K562 (cell line): ENCODE results near the gene THOP1.

Experiments used
- EZH2 ChIP-seq: IDR thresholded peaks from 2 replicates; pipeline ENCODE4 v1.6.1; 2012; ENCODE audit warnings: low read depth, mild to moderate bottlenecking, inconsistent platforms, low read length, borderline replicate concordance
- MXI1 ChIP-seq: IDR thresholded peaks from 2 replicates; pipeline ENCODE4 v1.6.1; 2011; ENCODE audit warnings: low read depth, mild to moderate bottlenecking, improper control_type of control experiment, low read length
- RAD21 ChIP-seq, 2 experiments: fragments of 250-450 bp in 1 of 2; fragments of 450-650 bp in 1 of 2; sonication (Bioruptor Pico) in 1 of 2; formaldehyde crosslinking in 1 of 2; IDR thresholded peaks in 1 of 2; conservative IDR thresholded peaks in 1 of 2; 2 replicates each; pipeline versions ENCODE4 v1.4.0 to v1.8.0; 2020 to 2022; ENCODE audit warnings: mild to moderate bottlenecking in 2 of 2, moderate library complexity in 1 of 2
- SMC3 ChIP-seq: conservative IDR thresholded peaks from 2 replicates; pipeline ENCODE4 v1.6.1; 2011; ENCODE audit warnings: low read depth, low read length, improper control_type of control experiment; ENCODE audit not compliant: insufficient read depth
- TF ChIP-seq, protein P1 (sequence below), 3 experiments: IDR thresholded peaks in 2 of 3; conservative IDR thresholded peaks in 1 of 3; 2 replicates each; pipeline ENCODE4 v1.5.1; 2011 to 2012; ENCODE audit warnings: low read length in 3 of 3, mild to moderate bottlenecking in 3 of 3, control low read depth in 2 of 3, improper control_type of control experiment in 1 of 3, inconsistent platforms in 1 of 3, low read depth in 1 of 3, mixed read lengths in 1 of 3, moderate library complexity in 1 of 3; ENCODE audit not compliant: insufficient read depth in 2 of 3
- TF ChIP-seq, protein P2 (sequence below): fragments of 250-450 bp; sonication (Bioruptor Pico); IDR thresholded peaks from 2 replicates; pipeline ENCODE4 v1.5.0; 2020; ENCODE audit warnings: mild to moderate bottlenecking, borderline replicate concordance

DNA sequence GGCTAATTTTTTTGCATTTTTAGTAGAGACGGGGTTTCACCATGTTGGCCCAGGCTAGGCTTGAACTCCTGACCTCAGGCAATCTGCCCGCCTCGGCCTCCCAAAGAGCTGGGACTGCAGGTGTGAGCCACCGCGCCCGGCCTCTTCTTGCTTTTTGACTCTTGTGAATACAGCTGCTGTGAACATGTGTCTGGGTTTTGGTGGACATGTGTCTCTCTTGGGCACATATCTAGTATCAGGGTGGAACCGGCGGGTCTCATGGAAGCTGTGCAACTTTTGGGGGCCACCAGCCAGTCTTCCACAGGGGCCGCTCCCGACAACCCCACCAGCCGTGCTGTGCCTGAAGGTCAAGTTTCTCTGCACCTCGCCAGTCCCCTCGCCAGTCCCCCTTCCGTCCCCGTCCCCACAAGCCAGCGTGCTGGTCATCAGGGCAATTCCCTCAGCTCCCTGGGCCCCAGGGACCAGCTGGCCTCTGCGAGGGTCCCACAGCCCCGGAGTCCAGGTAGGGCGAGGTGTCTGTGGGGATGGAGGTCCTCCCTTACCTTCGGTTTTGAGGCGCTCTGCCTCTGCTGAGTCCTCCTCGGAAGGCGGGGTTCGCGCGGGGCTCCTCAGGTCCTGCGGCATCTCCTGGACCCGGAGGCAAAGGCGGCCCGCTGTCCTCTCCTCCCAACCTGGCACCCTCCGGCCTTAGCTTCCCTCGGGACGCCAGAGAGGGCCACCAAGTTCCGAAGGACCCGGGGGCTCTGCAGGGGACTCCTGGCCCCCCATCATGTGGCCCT lies 18.5 kb upstream of the THOP1 start:
- TF ChIP-seq, protein P1, sequence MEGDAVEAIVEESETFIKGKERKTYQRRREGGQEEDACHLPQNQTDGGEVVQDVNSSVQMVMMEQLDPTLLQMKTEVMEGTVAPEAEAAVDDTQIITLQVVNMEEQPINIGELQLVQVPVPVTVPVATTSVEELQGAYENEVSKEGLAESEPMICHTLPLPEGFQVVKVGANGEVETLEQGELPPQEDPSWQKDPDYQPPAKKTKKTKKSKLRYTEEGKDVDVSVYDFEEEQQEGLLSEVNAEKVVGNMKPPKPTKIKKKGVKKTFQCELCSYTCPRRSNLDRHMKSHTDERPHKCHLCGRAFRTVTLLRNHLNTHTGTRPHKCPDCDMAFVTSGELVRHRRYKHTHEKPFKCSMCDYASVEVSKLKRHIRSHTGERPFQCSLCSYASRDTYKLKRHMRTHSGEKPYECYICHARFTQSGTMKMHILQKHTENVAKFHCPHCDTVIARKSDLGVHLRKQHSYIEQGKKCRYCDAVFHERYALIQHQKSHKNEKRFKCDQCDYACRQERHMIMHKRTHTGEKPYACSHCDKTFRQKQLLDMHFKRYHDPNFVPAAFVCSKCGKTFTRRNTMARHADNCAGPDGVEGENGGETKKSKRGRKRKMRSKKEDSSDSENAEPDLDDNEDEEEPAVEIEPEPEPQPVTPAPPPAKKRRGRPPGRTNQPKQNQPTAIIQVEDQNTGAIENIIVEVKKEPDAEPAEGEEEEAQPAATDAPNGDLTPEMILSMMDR (IDR thresholded peaks at IDR 0.05 in 2 of 3, conservative IDR thresholded peaks at IDR 0.05 in 1 of 3; ENCODE audit: insufficient read depth in 2 of 3, low read depth in 1 of 3, low read length in 3 of 3) = no peak
- TF ChIP-seq SMC3 (no peak), RAD21 (CRISPR knock-in tag; conservative IDR thresholded peaks at IDR 0.05 in 1 of 2, IDR thresholded peaks at IDR 0.05 in 1 of 2) (no peak), MXI1 (no peak), EZH2 (no peak)
- TF ChIP-seq, protein P2, sequence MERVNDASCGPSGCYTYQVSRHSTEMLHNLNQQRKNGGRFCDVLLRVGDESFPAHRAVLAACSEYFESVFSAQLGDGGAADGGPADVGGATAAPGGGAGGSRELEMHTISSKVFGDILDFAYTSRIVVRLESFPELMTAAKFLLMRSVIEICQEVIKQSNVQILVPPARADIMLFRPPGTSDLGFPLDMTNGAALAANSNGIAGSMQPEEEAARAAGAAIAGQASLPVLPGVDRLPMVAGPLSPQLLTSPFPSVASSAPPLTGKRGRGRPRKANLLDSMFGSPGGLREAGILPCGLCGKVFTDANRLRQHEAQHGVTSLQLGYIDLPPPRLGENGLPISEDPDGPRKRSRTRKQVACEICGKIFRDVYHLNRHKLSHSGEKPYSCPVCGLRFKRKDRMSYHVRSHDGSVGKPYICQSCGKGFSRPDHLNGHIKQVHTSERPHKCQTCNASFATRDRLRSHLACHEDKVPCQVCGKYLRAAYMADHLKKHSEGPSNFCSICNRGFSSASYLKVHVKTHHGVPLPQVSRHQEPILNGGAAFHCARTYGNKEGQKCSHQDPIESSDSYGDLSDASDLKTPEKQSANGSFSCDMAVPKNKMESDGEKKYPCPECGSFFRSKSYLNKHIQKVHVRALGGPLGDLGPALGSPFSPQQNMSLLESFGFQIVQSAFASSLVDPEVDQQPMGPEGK (CRISPR knock-in tag) = no peak
